Activated CD8-positive, alpha-beta memory T cell treated with anti-CD3 and anti-CD28 coated beads, Interleukin-2, amount 10 ng/mL, durations not matched to agents 7 days and 5 days (primary cell): ENCODE measurements around the gene EXOC6B. TPM values are rescaled to one million over a fixed set of nuclear protein-coding genes. Genes with fewer than 3 reads are reported as not detected.
A peak's percentile ranks its signal among the peaks of the same experiment; 100 is the strongest.

Source experiments
- ATAC-seq: fragments of 150-1000 bp; cut with Tn5 transposase; one replicate; pipeline ENCODE4 v1.10.0; 2021; ENCODE audit warnings: moderate library complexity
- CTCF ChIA-PET: fragments of 350-600 bp; sonication (Branson Sonifier 250); formaldehyde crosslinking; loops from one replicate; lab custom pipeline; 2021; ENCODE audit warnings: antibody characterized with exemption; lab: Charles Lee
- DNase-seq: peaks from one replicate; pipeline ENCODE4 v3.0.0-alpha.2; 2020
- H3K27ac Mint-ChIP-seq: one replicate; pipeline ENCODE4 v1.8.0; 2021; ENCODE audit warnings: mild to moderate bottlenecking, mixed read lengths
- H3K27me3 Mint-ChIP-seq: one replicate; pipeline ENCODE4 v1.8.0; 2021; ENCODE audit warnings: mixed read lengths
- H3K36me3 Mint-ChIP-seq: one replicate; pipeline ENCODE4 v1.8.0; 2021; ENCODE audit warnings: mild to moderate bottlenecking, mixed read lengths
- H3K4me1 Mint-ChIP-seq: one replicate; pipeline ENCODE4 v1.8.0; 2021; ENCODE audit warnings: mixed read lengths
- H3K4me3 Mint-ChIP-seq: one replicate; pipeline ENCODE4 v1.8.0; 2021; ENCODE audit warnings: mild to moderate bottlenecking, moderate library complexity, mixed read lengths
- H3K9me3 Mint-ChIP-seq: one replicate; pipeline ENCODE4 v1.8.0; 2022; ENCODE audit warnings: low read depth, mixed read lengths
- total RNA-seq, 2 experiments: library from RNA; stranded (reverse); gene quantifications; one replicate each; pipeline ENCODE4 v1.2.3, GENCODE V29; 2021

EXOC6B gene
- total RNA-seq, 2 experiments from 2014 or later: 14.1 to 22.8 TPM

GRCh38 chr2:72363406-72363805 is 462.4 kb downstream of the EXOC6B start:
- DNase-seq: no peak
- no peaks in the 10 kb centered on the region for H3K27me3 Mint-ChIP-seq
- no peak overlapping the region for H3K27ac Mint-ChIP-seq
- no peak for ATAC-seq
- CTCF ChIA-PET: no interaction called here
- H3K36me3 Mint-ChIP-seq: peaks cover 1% of the 10 kb centered on the region
- no peaks in the 10 kb centered on the region for H3K4me1 Mint-ChIP-seq
- no peaks in the 10 kb centered on the region for H3K9me3 Mint-ChIP-seq
- no peak overlapping the region for H3K4me3 Mint-ChIP-seq

- Mint-ChIP-seq H3K27ac (no peak overlapping the region), H3K4me3 (no peak overlapping the region), H3K9me3 (no peaks in the 10 kb centered on the region), H3K36me3 (peaks cover 1% of the 10 kb centered on the region), H3K4me1 (no peaks in the 10 kb centered on the region), H3K27me3 (no peaks in the 10 kb centered on the region)
- no peak for ATAC-seq
- CTCF ChIA-PET: no interaction called here
- DNase-seq: no peak
These were observed 463.1 kb downstream of the EXOC6B start for GRCh38 chr2:72362733-72363132.

- Mint-ChIP-seq H3K9me3 (no peaks in the 10 kb centered on the region), H3K4me3 (no peak overlapping the region), H3K27ac (no peak overlapping the region), H3K36me3 (peaks cover 1% of the 10 kb centered on the region), H3K27me3 (no peaks in the 10 kb centered on the region), H3K4me1 (no peaks in the 10 kb centered on the region)
- DNase-seq: no peak
- no peak for ATAC-seq
- CTCF ChIA-PET: no interaction called here
These were observed 464.3 kb downstream of the EXOC6B start for GRCh38 chr2:72361521-72361920.

DNA sequence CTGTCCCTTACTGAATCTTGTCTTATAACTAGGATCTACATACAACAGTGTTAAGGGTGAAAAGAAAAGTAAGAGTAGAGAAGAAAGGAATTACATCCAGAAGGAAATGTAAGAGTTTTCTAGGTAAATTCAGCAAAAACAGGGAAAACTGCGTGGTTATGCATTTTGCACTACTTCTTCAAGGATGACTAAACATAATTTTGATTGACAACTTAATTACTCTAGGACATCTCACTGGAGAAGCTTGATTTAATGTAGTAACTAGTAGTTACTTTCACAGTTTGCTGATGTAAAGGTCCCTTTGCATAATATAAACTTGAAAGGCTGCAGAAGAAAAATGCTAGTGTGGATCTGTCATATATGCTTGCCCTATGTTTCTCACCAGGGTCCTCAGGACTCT is 464.8 kb downstream of the EXOC6B start:
- Mint-ChIP-seq H3K4me1 (no peaks in the 10 kb centered on the region), H3K36me3 (peaks cover 1% of the 10 kb centered on the region), H3K27me3 (no peaks in the 10 kb centered on the region), H3K9me3 (no peaks in the 10 kb centered on the region), H3K27ac (no peak overlapping the region), H3K4me3 (no peak overlapping the region)
- CTCF ChIA-PET: no interaction called here
- ATAC-seq (no peak), DNase-seq (no peak)

- Mint-ChIP-seq H3K27ac (no peak overlapping the region), H3K36me3 (no peaks in the 10 kb centered on the region), H3K4me1 (no peaks in the 10 kb centered on the region), H3K27me3 (no peaks in the 10 kb centered on the region), H3K4me3 (no peak overlapping the region), H3K9me3 (peaks cover 3% of the 10 kb centered on the region)
- ATAC-seq: no peak
- no peak for DNase-seq
- CTCF ChIA-PET: no interaction called here
These were observed 475.0 kb downstream of the EXOC6B start for GRCh38 chr2:72350852-72351251.

GRCh38 chr2:72349016-72349415 is 476.8 kb downstream of the EXOC6B start:
- DNase-seq (no peak), ATAC-seq (no peak)
- Mint-ChIP-seq H3K27ac (no peak overlapping the region), H3K36me3 (peaks cover 1% of the 10 kb centered on the region), H3K9me3 (peaks cover 3% of the 10 kb centered on the region), H3K27me3 (no peaks in the 10 kb centered on the region), H3K4me1 (no peaks in the 10 kb centered on the region), H3K4me3 (no peak overlapping the region)
- CTCF ChIA-PET: no interaction called here

DNA sequence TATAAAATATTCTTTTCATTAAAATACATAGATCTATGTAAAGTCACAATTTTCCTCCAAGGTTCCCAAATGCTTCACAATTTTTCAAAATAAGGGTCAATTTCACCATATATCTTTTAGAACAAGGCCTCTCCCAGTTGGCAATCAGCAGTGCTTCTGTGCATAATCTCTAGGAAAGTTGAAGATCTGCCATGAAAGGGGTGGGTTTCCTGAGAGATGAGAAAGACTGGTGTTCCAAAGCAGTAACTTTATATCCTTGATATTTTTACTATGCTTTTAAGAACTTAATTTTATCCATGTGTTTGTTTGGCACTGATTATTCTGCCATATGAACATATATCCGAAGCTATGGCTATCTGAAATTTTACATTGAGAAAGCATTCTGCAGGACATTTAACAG is 478.8 kb downstream of the EXOC6B start:
- H3K27ac Mint-ChIP-seq: no peak overlapping the region
- H3K36me3 Mint-ChIP-seq: peaks cover 1% of the 10 kb centered on the region
- CTCF ChIA-PET: no interaction called here
- H3K4me3 Mint-ChIP-seq: no peak overlapping the region
- H3K9me3 Mint-ChIP-seq: no peaks in the 10 kb centered on the region
- no peaks in the 10 kb centered on the region for H3K27me3 Mint-ChIP-seq
- ATAC-seq (no peak), DNase-seq (no peak)
- H3K4me1 Mint-ChIP-seq: no peaks in the 10 kb centered on the region

DNA sequence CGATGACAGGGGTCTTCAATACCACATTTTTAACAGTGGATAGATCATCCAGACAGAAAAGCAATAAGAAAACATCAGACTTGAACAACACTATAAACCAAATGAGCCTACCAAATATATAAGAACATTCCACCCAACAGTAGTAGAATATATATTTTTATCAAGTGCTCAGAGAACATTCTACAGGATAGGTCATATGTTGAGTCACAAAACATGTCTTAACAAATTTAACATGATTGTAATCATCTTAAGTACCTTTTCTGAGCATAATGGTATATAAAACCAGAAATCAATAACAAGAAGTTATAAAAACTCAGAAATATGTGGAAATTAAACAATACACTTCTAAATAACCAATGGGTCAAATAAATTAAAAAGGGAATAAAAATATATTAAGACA is 484.2 kb downstream of the EXOC6B start:
- DNase-seq (no peak), ATAC-seq (no peak)
- H3K27me3 Mint-ChIP-seq: no peaks in the 10 kb centered on the region
- H3K27ac Mint-ChIP-seq: no peak overlapping the region
- H3K36me3 Mint-ChIP-seq: peaks cover 1% of the 10 kb centered on the region
- H3K4me1 Mint-ChIP-seq: no peaks in the 10 kb centered on the region
- H3K4me3 Mint-ChIP-seq: no peak overlapping the region
- H3K9me3 Mint-ChIP-seq: no peaks in the 10 kb centered on the region
- CTCF ChIA-PET: no interaction called here

DNA sequence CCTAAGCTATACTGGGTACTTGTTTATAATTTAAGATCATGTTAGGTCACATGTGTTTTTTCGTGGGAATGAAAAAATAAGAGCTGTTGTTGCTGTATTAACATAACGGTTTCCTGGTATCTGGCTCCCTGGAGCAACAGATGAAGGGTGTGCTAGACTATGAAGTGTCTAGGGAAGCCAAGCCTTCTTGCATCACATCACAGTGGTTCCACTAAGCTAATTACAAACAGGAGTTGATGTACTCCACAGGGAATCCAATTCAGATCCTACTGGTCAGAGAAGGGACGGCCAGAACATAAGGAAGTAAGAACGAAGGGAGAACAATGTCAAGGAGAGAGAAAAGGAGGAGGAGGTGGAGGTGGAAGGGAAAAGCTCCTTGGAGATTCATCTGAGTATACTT is 485.2 kb downstream of the EXOC6B start:
- no peaks in the 10 kb centered on the region for H3K9me3 Mint-ChIP-seq
- no peaks in the 10 kb centered on the region for H3K4me1 Mint-ChIP-seq
- H3K36me3 Mint-ChIP-seq: peaks cover 1% of the 10 kb centered on the region
- no peak overlapping the region for H3K27ac Mint-ChIP-seq
- CTCF ChIA-PET: no interaction called here
- H3K4me3 Mint-ChIP-seq: no peak overlapping the region
- ATAC-seq (no peak), DNase-seq (no peak)
- no peaks in the 10 kb centered on the region for H3K27me3 Mint-ChIP-seq

DNA sequence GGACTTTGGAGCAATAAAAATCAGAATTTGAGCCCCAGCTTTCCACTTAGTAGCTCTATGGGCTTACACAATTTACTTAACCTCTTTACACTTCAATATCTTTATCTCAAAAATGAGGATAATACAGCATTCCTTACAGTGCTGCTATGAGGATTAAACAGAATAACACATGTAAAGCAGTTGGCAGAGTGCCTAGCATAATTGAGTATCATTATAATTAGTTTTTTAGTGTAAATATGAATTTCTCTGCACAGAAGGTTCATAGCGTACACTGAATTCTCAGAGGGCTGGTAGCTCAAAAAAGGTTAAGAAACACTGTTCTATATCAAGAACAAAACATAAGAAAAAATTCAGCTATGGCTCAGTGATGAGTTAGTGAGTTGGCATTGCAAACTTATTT is 487.8 kb downstream of the EXOC6B start:
- CTCF ChIA-PET: interaction anchor here (1.5 kb wide), 1 partner anchor 12 kb away, joined by 7 read pairs; no protein-coding TSS in a partner anchor
- H3K36me3 Mint-ChIP-seq: no peaks in the 10 kb centered on the region
- no peaks in the 10 kb centered on the region for H3K9me3 Mint-ChIP-seq
- peaks cover 6% of the 10 kb centered on the region for H3K4me1 Mint-ChIP-seq
- no peaks in the 10 kb centered on the region for H3K27me3 Mint-ChIP-seq
- DNase-seq: no peak
- no peak overlapping the region for H3K4me3 Mint-ChIP-seq
- ATAC-seq: no peak
- H3K27ac Mint-ChIP-seq: no peak overlapping the region

- Mint-ChIP-seq H3K9me3 (no peaks in the 10 kb centered on the region), H3K4me1 (peaks cover 19% of the 10 kb centered on the region), H3K27me3 (no peaks in the 10 kb centered on the region), H3K27ac (no peak overlapping the region), H3K36me3 (peaks cover 2% of the 10 kb centered on the region), H3K4me3 (no peak overlapping the region)
- ATAC-seq: peak; percentile 45
- CTCF ChIA-PET: no interaction called here
- DNase-seq: no peak
These were observed 493.1 kb downstream of the EXOC6B start for GRCh38 chr2:72332720-72333119.

DNA sequence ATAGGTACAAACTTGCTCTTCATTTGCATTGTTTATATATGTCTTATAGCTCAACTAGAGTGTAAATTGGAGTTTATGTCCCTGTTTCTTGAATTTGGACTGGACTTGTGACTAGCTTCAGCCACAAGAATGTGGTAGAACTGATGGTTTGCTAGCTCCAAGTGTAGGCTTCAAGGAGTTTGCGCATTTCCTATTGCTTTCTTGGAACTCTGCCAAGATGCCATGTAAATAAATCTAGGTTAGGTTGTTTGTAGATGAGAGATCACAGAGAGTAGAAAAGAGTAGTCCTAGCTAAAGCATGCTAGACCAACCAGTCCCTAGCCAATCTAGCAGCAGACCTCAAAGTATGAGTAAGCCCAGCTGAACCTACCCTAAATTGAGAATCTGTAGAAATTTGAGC is 495.2 kb downstream of the EXOC6B start:
- Mint-ChIP-seq H3K36me3 (peaks cover 2% of the 10 kb centered on the region), H3K27me3 (no peaks in the 10 kb centered on the region), H3K4me1 (peaks cover 19% of the 10 kb centered on the region), H3K27ac (no peak overlapping the region), H3K9me3 (no peaks in the 10 kb centered on the region), H3K4me3 (no peak overlapping the region)
- ATAC-seq (no peak), DNase-seq (no peak)
- CTCF ChIA-PET: no interaction called here

GRCh38 chr2:72326759-72327158 is 499.1 kb downstream of the EXOC6B start:
- H3K9me3 Mint-ChIP-seq: no peaks in the 10 kb centered on the region
- ATAC-seq (no peak), DNase-seq (no peak)
- no peak overlapping the region for H3K27ac Mint-ChIP-seq
- H3K4me1 Mint-ChIP-seq: peaks cover 3% of the 10 kb centered on the region
- H3K27me3 Mint-ChIP-seq: no peaks in the 10 kb centered on the region
- peaks cover 2% of the 10 kb centered on the region for H3K36me3 Mint-ChIP-seq
- CTCF ChIA-PET: no interaction called here
- H3K4me3 Mint-ChIP-seq: no peak overlapping the region

DNA sequence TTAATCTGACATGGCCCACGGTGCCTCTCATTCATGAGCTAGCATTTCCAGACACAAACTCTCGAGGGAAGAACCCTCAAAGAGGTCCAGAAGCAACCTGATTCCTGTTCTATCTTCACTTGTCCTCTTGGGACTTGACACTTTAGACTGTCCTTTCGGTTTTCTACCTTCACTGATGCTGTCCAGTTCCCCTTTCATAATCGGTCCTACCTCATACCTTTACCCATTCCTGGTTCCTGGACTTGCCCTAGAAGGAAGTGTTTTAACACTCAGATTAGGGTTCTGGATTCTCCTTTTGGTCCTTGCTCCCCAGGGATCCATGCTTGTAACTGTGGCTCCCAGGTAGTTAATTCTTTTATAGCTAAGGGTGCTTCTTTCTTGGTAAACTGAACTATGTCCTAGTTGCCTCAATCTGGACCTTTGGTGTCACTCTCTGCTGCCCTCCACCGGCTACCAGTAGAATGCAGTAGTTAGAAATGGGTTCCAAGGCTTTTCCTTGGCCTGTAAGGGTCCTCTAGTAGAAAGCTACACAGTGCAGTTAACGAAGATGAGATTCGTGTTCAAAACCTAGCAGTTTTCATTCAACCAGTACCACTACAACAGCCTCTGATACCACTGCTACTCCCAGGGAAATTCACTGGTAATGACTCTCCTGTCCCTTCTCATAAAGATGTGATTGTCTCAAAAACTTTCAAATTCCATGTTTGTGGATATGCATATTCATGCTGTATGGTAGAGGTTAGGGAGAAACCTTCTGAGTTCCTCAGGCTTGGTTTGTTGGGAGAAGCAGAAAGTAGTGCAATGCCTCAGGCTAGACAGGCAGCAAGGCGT is 500.0 kb downstream of the EXOC6B start:
- peaks cover 3% of the 10 kb centered on the region for H3K4me1 Mint-ChIP-seq
- no peak for ATAC-seq
- no peak for DNase-seq
- no peaks in the 10 kb centered on the region for H3K27me3 Mint-ChIP-seq
- peaks cover 2% of the 10 kb centered on the region for H3K36me3 Mint-ChIP-seq
- no peak overlapping the region for H3K4me3 Mint-ChIP-seq
- H3K27ac Mint-ChIP-seq: no peak overlapping the region
- CTCF ChIA-PET: interaction anchor here (1.5 kb wide), 1 partner anchor 12 kb away, joined by 7 read pairs; no protein-coding TSS in a partner anchor
- no peaks in the 10 kb centered on the region for H3K9me3 Mint-ChIP-seq
